Tibial nerve (tissue), 4 donors: Measurements from ENCODE around the gene GHRH. TPM values are rescaled to one million over a fixed set of nuclear protein-coding genes. Genes with fewer than 3 reads are reported as not detected.

ENCODE experiments used
- DNase-seq, 2 donors: peaks; one replicate each; pipeline ENCODE4 v3.0.0-alpha.2; 2019; ENCODE audit warnings: low spot score in 2 of 2
- H3K27ac ChIP-seq, 4 donors: fragments of 200-600 bp; sonication (generic) in 3 of 4; one replicate each; pipeline ENCODE4 v1.5.1; 2017 to 2019; ENCODE audit warnings: mild to moderate bottlenecking in 1 of 4
- H3K27me3 ChIP-seq, 2 donors: fragments of 200-600 bp; sonication (generic) in 1 of 2; one replicate each; pipeline versions ENCODE4 v1.5.1 to v1.6.0; 2017 to 2019
- H3K36me3 ChIP-seq, 3 donors: fragments of 200-600 bp; sonication (generic); one replicate each; pipeline ENCODE4 v1.5.1; 2018 to 2019
- H3K4me1 ChIP-seq, 4 donors: fragments of 200-600 bp; sonication (generic) in 3 of 4; one replicate each; pipeline ENCODE4 v1.5.1; 2017 to 2019
- H3K4me3 ChIP-seq, 4 donors: fragments of 200-600 bp; sonication (generic) in 3 of 4; one replicate each; pipeline ENCODE4 v1.5.1; 2017 to 2019; ENCODE audit warnings: mild to moderate bottlenecking in 1 of 4, moderate library complexity in 1 of 4
- H3K9me3 ChIP-seq, 4 donors: fragments of 200-600 bp; sonication (generic) in 3 of 4; one replicate each; pipeline ENCODE4 v1.5.1; 2017 to 2019
- CTCF ChIP-seq, 5 experiments: fragments of 200-600 bp in 3 of 5; fragments of 450-650 bp in 2 of 5; sonication (generic) in 3 of 5; IDR thresholded peaks; one replicate each; pipeline ENCODE4 v1.5.1; 2016 to 2019; ENCODE audit warnings: antibody characterized with exemption in 5 of 5, mild to moderate bottlenecking in 3 of 5, moderate library complexity in 2 of 5
- EP300 ChIP-seq, 2 donors: sonication (generic); formaldehyde crosslinking; IDR thresholded peaks; one replicate each; pipeline ENCODE4 v1.6.1; 2017; ENCODE audit warnings: antibody characterized with exemption in 2 of 2, mild to moderate bottlenecking in 1 of 2
- POLR2A ChIP-seq, 2 donors: fragments of 450-650 bp; IDR thresholded peaks; one replicate each; pipeline ENCODE4 v1.6.1; 2017; ENCODE audit warnings: antibody characterized with exemption in 2 of 2, mild to moderate bottlenecking in 2 of 2, moderate library complexity in 2 of 2
- WGBS, 2 donors: methylation state at CpG; one replicate each; pipeline ENCODE4 v1.1.5; 2018; 5-methylcytosine and 5-hydroxymethylcytosine counted together
- total RNA-seq, 4 donors: library from RNA; depleted of rRNA; stranded (reverse); fragments of >200 nt; gene quantifications; one replicate each; pipeline ENCODE4 v1.1.0, GENCODE V29; 2016

Gene GHRH
- total RNA-seq, 4 donors from 2014 or later = not detected

DNA sequence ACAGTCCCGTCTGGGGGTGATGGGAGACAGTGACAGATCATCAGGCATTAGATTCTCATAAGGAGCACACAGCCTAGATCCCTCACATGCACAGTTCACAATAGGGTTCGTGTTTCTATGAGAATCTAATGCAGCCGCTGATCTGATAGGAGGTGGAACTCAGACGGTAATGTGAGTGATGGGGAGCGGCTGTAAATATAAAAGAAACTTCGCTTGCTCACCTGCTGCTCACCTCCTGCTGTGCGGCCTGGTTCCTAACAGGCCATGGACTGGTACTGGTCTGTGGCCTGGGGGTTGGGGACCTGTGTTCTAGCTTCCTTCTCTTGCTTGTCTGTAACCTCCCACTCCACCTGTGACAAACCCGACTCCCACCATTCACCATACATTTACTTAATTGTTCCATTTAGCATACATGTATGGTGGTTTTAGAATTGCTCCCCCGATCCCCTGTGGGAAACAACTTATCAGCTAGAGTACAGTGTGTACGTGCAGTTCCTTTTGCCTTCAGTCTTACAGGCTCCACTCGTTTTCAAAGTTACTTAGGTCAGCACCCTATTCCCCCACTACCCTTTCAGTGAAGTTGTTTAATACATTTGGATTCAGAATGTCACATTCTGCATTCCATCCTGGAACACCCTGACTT lies 31.8 kb upstream of the GHRH start:
- 93 to 94% methylated on average over 11 of the region's 11 CpGs for WGBS, 2 donors
- Histone ChIP-seq H3K9me3 (peaks cover 0 to 6% (median 0%) of the 10 kb centered on the region in 4 donors), H3K27ac (peak overlapping the region in 2 of 4 donors; percentile 32 to 68), H3K4me1 (peaks cover 0 to 63% (median 26%) of the 10 kb centered on the region in 4 donors), H3K27me3 (no peaks in the 10 kb centered on the region), H3K4me3 (no peak overlapping the region), H3K36me3 (peaks cover 0 to 33% (median 0%) of the 10 kb centered on the region in 3 donors)
- TF ChIP-seq POLR2A (IDR thresholded peaks at IDR 0.05) (no peak), EP300 (IDR thresholded peaks at IDR 0.05) (no peak), CTCF (IDR thresholded peaks at IDR 0.05) (no peak)
- no peak for DNase-seq

- peaks cover 0 to 25% (median 0%) of the 10 kb centered on the region in 3 donors for H3K36me3 ChIP-seq
- H3K27ac ChIP-seq = no peak overlapping the region
- no peak for TF ChIP-seq EP300 (IDR thresholded peaks at IDR 0.05)
- no peak for TF ChIP-seq POLR2A (IDR thresholded peaks at IDR 0.05)
- no peak for TF ChIP-seq CTCF (IDR thresholded peaks at IDR 0.05)
- peaks cover 0 to 53% (median 24%) of the 10 kb centered on the region in 4 donors for H3K4me1 ChIP-seq
- peaks cover 0 to 6% (median 0%) of the 10 kb centered on the region in 4 donors for H3K9me3 ChIP-seq
- DNase-seq = no peak
- H3K27me3 ChIP-seq = no peaks in the 10 kb centered on the region
- H3K4me3 ChIP-seq = no peak overlapping the region
- WGBS, 2 donors = 93 to 96% methylated on average over 6 of the region's 6 CpGs
Measured at GRCh38 chr20:37291724-37292126, 30.1 kb upstream of the GHRH start.

DNA sequence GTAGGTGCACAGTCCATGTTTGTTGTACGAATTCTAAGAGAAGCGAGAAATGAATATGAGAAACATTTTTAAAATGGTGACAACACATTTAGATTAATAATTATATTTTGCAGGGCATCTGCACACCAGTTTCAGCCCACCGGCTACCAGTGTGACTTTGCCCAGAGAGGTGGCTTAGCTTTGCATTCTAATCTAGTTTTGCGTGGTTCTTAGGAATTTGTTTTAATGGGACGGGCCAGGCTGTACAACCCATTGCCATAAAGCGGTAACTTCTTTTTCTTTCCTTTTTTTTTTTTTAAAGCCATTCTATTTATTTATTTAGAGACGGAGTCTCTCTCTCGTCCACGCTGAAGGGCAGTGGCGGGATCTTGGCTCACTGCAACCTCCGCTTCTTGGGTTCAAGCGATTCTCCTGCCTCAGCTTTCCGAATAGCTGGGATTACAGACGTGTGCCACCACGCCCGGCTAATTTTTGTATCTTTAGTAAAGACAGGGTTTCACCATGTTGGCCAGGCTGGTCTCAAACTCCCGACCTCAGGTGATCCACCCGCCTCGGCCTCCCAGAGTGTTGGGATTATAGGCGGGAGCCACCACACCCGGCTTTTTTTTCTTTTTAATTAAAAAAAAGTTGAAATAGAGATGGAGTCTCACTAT lies 28.7 kb upstream of the GHRH start:
- peak overlapping the region; percentile 81 to 98 (median 96) for H3K27ac ChIP-seq

GRCh38 chr20:37288091-37288490 lies 26.5 kb upstream of the GHRH start:
- no peak overlapping the region for H3K27ac ChIP-seq
- H3K4me1 ChIP-seq = peaks cover 0 to 30% (median 9%) of the 10 kb centered on the region in 4 donors
- no peak for DNase-seq
- peaks cover 0 to 16% (median 0%) of the 10 kb centered on the region in 3 donors for H3K36me3 ChIP-seq
- no peaks in the 10 kb centered on the region for H3K27me3 ChIP-seq
- H3K9me3 ChIP-seq = no peaks in the 10 kb centered on the region
- 81 to 83% methylated on average over 4 of the region's 4 CpGs for WGBS, 2 donors
- no peak overlapping the region for H3K4me3 ChIP-seq
- TF ChIP-seq POLR2A (IDR thresholded peaks at IDR 0.05) (no peak), EP300 (IDR thresholded peaks at IDR 0.05) (no peak), CTCF (IDR thresholded peaks at IDR 0.05) (no peak)

More for the DNA sequence above, 28.7 kb upstream of the GHRH start:
- H3K27me3 ChIP-seq = no peaks in the 10 kb centered on the region
- DNase-seq = no peak
- H3K4me3 ChIP-seq = peak overlapping the region; percentile 81 to 100 (median 98)
- 65 to 67% methylated on average over 21 of the region's 21 CpGs for WGBS, 2 donors
- peaks cover 0 to 6% (median 0%) of the 10 kb centered on the region in 4 donors for H3K9me3 ChIP-seq
- no peak for TF ChIP-seq CTCF (IDR thresholded peaks at IDR 0.05)
- TF ChIP-seq EP300 (IDR thresholded peaks at IDR 0.05) = no peak
- TF ChIP-seq POLR2A (IDR thresholded peaks at IDR 0.05) = no peak
- peaks cover 0 to 25% (median 0%) of the 10 kb centered on the region in 3 donors for H3K36me3 ChIP-seq
- H3K4me1 ChIP-seq = peaks cover 0 to 39% (median 14%) of the 10 kb centered on the region in 4 donors
